Choroid plexus epithelial cell (primary cell): Measurements from ENCODE around the gene GPR15.

Experiments used
- DNase-seq: peaks from one replicate; pipeline ENCODE4 v3.0.0-alpha.2; 2010; ENCODE audit warnings: low read depth
- H3K4me3 ChIP-seq: 2 replicates; pipeline ENCODE4 v1.5.1; 2011; ENCODE audit warnings: low read depth, mild to moderate bottlenecking, control low read depth, low read length, moderate library complexity
- TF ChIP-seq, protein P1 (sequence below): conservative IDR thresholded peaks from 2 replicates; pipeline ENCODE4 v1.5.1; 2011; ENCODE audit warnings: low read depth, mild to moderate bottlenecking, control low read depth, inconsistent platforms, low read length, moderate library complexity

GPR15 gene

DNA sequence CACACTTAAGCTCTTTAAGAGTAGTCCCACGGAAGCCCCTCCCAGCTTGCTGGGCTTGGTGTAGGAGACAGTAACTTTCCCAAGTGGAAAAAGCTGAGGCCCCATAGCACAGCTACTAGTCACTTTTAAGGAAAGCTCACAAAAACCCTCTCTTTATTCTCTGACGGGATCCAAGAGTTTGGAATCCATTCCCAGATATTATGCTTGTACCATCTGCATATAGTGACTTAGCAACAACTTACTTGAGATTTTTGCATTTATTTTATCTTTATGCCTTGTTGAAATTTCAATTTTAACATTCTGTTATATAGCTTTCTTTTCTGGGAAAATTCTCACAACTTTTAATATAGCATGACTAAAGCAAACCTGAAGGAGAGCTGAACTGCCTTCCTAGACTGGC is 19.5 kb downstream of the GPR15 start:
- DNase-seq = no peak
- TF ChIP-seq, protein P1, sequence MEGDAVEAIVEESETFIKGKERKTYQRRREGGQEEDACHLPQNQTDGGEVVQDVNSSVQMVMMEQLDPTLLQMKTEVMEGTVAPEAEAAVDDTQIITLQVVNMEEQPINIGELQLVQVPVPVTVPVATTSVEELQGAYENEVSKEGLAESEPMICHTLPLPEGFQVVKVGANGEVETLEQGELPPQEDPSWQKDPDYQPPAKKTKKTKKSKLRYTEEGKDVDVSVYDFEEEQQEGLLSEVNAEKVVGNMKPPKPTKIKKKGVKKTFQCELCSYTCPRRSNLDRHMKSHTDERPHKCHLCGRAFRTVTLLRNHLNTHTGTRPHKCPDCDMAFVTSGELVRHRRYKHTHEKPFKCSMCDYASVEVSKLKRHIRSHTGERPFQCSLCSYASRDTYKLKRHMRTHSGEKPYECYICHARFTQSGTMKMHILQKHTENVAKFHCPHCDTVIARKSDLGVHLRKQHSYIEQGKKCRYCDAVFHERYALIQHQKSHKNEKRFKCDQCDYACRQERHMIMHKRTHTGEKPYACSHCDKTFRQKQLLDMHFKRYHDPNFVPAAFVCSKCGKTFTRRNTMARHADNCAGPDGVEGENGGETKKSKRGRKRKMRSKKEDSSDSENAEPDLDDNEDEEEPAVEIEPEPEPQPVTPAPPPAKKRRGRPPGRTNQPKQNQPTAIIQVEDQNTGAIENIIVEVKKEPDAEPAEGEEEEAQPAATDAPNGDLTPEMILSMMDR = no peak

DNA sequence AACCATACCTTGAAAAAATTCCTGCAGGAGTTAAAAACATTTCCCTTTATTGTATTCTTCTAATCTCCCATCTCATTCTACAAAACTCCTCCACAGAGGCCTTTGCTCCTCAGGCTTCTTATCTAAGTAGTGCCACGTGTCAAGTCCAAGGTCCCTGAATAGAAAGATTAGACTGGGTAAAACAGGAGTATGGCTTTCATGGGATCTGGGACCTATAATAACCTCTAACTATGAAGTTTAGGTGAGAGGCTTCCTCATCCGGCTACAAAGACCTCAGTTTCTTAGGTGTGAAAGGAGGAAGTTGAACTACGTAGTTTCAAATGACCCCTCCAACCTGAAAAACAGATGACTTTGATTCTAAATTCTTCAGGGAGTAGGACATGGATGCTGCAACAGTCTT is 20.0 kb downstream of the GPR15 start:
- no peak for DNase-seq
- TF ChIP-seq, protein P1 = no peak
- H3K4me3 ChIP-seq = no peak overlapping the region

More for the DNA sequence above, 19.5 kb downstream of the GPR15 start:
- no peak overlapping the region for H3K4me3 ChIP-seq

DNA sequence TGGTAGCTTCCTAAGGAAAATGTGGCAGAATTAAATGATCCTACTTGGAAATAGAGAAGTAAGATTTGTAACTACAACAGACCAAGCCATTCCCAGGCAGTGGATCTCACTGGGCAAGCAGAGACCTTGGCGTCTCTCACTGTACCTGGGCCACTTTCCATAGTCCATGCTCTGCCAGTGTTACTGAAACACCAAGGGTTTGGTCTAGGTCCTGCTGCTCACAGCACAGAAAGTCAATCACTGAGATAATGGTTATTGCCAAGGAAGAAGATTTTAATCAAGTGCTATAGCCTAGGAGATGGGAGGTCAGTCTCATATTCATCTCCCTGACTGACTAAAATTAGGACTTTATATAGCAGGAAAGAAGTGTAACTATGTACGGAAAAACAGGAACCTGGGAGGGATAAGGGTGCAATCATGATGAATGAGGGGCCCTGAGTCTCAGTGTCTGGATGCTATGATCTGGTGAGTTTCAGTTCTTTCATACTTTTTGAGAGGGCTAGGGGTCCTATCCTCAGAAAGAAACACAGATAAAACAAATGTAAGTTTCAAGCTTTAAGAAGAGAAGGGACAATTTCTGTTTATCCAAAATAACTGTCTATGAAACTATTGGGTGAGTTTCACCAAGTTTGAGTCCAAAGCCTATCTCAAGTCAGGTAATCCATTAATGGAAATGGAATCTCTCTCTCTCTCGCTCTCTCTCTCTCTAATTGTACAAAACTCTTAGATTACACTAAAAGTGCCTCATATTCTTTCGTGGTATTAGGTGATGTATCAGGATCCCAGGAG is 20.6 kb downstream of the GPR15 start:
- DNase-seq = no peak
- TF ChIP-seq, protein P1 = no peak
- H3K4me3 ChIP-seq = no peak overlapping the region

DNA sequence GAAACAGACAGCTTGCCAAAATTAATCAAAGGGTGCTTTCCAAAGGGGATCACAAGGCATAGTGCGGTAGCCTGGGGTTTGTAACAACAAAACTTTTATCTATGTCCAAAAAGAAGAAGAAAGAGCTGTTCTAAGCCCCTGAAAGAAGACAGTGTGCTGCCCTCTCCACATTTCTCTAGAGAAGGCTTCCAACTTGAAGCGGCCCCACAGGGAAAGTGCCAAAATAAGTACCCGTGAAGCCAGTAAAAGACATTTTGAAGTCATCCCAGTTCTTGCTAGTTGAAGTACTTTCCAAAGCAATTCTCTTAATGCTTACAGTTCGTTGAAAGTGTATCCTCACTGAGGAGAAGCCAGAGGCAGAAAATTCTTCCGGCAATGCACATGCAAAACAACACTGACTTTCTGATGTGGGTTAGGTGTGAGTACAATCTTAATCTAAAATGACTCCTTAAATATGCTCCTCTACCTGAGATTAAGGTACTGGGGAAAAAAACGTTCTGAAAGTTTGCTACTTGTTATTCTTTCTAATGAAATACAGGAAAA is 21.3 kb downstream of the GPR15 start:
- DNase-seq = no peak
- TF ChIP-seq, protein P1 = no peak
- H3K4me3 ChIP-seq = no peak overlapping the region

DNA sequence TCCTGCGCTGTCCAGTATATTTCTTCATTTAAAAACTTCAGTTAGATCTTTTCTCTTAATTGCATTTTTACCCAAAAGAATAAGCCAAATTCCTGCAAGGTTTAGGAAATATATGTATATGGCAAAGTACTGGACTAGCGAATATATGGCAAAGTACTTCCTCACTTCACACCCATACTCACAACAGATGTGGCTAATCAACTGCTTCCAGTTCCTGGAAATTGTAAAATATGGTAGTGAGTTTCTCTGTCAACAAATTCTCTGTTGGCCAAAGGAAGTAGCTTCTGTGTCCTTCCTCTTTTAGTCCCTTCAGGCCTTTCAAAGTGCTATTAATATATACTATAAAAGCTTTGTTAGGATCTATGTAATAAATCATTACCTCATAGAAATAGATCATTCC is 22.0 kb downstream of the GPR15 start:
- DNase-seq = no peak
- H3K4me3 ChIP-seq = no peak overlapping the region
- TF ChIP-seq, protein P1 = no peak

DNA sequence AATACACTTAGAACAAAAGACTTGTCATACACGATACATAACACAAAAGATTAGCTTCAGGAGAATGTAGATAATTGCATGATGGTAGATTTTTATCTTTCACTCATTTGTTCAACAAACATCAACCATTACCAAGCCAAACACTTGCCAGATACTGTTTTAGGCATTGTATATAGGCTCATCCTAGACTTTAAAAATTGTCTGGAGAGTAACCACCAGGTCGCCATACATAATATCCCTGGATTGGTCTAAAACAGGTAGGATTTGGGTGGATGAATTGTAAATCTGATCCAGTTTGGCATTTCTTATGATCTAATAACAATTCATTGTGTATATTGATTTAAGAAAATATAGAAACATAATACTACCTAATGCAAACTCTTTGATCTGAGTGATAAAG is 22.8 kb downstream of the GPR15 start:
- no peak for DNase-seq
- H3K4me3 ChIP-seq = no peak overlapping the region
- TF ChIP-seq, protein P1 = no peak

DNA sequence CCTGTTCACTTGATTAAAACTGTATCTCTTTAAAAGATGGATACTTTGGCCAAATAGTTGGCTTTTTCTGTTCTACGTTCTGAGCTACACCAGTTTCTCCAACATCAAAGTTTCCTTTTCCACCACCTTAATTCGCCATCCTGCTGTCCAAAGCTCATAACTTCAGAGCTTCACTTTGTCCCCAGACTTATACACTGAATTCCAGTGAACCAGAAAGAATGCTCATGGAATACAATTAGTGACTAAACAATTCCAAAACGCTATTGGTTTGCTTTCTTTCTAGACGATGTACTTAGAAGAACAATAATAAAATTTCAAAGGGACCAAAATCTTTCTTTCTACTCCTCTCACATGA is 23.2 kb downstream of the GPR15 start:
- H3K4me3 ChIP-seq = no peak overlapping the region
- DNase-seq = no peak
- TF ChIP-seq, protein P1 = no peak
